ENCODE results near the gene APOC4. TPM values are rescaled to one million over a fixed set of nuclear protein-coding genes. Genes with fewer than 3 reads are reported as not detected.
"Not testable (repeated sequence)": the region's sequence is repeated elsewhere in the genome, so short reads cannot be mapped to it uniquely, and the experiment has no call there.

Gene APOC4
- total RNA-seq, 1 experiment from 2014 or later: not detected

DNA sequence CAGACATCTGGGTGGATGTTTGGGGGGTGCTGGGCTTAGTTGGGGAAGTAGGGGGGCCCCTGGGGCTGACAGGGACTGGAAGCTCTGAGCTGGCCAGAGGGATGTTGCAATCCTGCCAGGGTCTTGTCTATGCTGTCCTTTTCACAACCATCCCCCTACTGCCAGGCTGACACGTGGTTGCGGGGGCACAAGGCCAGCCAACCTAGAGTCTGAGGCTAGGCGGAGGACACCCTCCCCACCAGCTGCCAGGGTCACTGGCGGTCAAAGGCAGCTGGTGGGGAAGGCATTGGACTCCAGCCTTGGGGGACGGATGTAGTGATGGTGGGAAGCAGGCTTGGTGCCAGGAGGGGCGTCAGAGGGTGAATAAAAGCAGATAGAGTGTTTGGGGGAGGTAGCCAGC is 29.2 kb upstream of the APOC4 start:
- in situ Hi-C loops (cut with HindIII; ENCODE audit: low pct_unique_long_range_greater_than_20kb, low sequenced_read_pairs): no loop called here
- no peak for DNase-seq (ENCODE audit: low read depth, low spot score)

DNA sequence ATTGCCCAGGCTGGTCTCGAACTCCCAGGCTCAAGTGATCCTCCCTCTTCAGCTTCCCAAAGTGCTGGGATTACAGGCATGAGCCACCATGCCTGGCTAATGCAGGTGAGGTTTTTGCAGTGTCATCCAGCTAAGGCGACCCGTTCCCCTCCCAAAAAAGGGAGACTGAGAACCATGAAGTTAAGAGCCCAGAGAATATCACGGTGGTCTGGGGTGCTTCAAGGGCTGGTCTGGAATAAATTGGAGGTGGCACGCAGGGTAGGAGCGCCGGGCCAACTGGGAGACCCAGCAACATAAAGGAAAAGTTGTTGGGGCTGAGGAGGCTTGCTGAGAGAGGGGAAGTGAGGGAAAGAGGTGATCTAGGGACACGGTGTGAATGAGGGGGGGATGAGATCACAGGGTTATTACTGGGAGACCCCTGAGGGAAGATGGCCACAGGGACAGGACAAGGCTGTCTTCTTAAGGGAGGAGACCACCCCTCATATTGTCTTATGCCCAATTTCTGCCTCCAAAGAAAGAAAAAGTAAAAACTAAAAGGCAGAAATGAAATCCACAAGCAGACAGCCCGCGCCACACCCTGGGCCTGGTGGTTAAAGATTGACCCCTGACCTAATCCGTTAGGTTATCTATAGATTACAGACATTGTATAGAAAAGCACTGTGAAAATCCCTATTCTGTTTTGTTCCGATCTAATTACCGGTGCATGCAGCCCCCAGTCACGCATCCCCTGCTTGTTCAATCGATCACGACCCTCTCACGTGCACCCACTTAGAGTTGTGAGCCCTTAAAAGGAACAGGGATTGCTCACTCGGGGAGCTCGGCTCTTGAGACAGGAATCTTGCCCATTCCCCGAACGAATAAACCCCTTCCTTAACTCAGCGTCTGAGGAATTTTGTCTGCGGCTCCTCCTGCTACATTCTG is 28.3 kb upstream of the APOC4 start:
- DNase-seq (ENCODE audit: low read depth, low spot score); in situ Hi-C loops (cut with HindIII; ENCODE audit: low pct_unique_long_range_greater_than_20kb, low sequenced_read_pairs): not testable (repeated sequence)

DNA sequence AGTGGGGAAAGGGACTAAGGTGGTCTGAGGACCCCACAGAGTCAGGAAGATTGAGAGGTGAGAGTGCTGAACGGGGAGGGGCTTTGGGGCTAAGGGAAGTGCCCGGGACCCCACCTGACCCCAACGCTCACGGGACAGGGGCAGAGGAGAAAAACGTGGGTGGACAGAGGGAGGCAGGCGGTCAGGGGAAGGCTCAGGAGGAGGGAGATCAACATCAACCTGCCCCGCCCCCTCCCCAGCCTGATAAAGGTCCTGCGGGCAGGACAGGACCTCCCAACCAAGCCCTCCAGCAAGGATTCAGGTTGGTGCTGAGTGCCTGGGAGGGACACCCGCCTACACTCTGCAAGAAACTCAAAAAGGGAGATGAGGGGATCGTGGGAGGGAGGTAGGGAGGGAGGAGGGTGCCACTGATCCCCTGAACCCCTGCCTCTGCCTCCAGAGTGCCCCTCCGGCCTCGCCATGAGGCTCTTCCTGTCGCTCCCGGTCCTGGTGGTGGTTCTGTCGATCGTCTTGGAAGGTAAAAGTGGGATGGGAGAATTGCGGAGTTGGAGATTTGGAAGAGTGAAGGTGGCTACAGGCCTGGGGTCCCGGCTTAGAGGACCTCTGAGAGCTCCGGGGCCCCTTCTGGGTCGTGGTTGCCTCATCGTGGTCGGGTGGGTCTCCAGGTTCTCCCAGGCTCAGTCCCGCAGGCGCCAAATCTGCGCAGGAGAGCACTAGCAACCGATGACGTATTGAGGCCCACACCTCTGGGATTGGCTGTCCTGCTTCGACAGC is 27.4 kb upstream of the APOC4 start, which contains the start of gene APOC1:
Gene APOC1 (plus strand): TSS at position 176 of the 774 bp plus-strand sequence. CDS start 284 bp downstream, at position 460.
- in situ Hi-C loops (cut with HindIII; ENCODE audit: low pct_unique_long_range_greater_than_20kb, low sequenced_read_pairs): not testable (repeated sequence)

DNA sequence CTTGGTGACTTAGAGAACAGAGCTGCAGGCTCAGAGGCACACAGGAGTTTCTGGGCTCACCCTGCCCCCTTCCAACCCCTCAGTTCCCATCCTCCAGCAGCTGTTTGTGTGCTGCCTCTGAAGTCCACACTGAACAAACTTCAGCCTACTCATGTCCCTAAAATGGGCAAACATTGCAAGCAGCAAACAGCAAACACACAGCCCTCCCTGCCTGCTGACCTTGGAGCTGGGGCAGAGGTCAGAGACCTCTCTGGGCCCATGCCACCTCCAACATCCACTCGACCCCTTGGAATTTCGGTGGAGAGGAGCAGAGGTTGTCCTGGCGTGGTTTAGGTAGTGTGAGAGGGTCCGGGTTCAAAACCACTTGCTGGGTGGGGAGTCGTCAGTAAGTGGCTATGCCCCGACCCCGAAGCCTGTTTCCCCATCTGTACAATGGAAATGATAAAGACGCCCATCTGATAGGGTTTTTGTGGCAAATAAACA is 17.8 kb upstream of the APOC4 start:
- in situ Hi-C loops (cut with HindIII; ENCODE audit: low pct_unique_long_range_greater_than_20kb, low sequenced_read_pairs): no loop called here
- no peak for DNase-seq (ENCODE audit: low read depth, low spot score)

More for the DNA sequence above, 27.4 kb upstream of the APOC4 start, which contains the start of gene APOC1:
- DNase-seq (ENCODE audit: low read depth, low spot score): peak; percentile 90

DNA sequence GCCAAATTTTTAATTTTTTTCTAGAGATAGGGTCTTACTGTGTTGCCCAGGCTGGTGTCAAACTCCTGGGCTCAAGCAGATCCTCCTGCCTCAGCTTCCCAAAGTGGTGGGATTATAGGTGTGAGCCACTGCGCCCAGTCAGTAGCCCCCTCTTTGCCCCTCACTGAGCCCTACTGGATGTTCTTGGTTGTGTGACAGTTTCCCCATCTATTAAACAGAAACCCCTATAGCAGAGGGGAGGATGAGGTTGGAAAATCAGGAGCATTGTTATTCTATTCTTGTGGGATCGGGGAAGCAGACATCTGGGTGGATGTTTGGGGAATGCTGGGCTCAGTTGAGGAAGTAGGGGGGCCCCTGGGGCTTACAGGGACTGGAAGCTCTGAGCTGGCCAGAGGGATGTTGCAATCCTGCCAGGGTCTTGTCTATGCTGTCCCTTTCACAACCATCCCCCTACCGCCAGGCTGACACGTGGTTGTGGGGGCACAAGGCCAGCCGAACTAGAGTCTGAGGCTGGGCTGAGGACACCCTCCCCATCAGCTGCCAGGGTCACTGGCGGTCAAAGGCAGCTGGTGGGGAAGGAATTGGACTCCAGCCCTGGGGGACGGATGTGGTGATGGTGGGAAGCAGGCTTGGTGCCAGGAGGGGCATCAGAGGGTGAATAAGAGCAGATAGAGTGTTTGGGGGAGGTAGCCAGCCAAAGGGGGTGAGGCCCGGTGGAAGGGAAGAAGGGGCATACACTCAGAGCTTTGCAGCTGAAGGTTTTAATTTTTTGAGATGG is 16.7 kb upstream of the APOC4 start:
- DNase-seq (ENCODE audit: low read depth, low spot score): no peak

DNA sequence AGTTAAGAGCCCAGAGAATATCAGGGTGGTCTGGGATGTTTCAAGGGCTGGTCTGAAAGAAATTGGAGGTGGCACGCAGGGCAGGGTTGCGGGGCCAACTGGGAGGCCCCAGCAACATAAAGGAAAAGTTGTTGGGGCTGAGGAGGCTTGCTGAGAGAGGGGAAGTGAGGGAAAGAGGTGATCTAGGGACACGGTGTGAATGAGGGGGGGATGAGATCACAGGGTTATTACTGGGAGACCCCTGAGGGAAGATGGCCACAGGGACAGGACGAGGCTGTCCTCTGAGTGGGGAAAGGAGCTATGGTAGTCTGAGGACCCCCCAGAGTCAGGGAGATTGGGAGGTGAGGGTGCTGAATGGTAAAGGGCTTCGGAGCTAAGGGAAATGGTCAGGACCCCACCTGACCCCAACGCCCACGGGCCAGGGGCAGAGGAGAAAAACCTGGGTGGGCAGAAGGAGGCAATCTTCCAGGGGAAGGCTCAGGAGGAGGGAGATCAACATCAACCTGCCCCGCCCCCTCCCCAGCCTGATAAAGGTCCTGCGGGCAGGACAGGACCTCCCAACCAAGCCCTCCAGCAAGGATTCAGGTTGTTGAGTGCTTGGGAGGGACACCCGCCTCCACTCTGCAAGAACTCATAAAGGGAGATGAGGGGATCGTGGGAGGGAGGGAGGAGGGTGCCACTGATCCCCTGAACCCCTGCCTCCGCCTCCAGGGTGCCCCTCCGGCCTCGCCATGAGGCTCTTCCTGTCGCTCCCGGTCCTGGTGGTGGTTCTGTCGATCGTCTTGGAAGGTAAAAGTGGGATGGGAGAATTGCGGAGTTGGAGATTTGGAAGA is 15.6 kb upstream of the APOC4 start:
- in situ Hi-C loops (cut with HindIII; ENCODE audit: low pct_unique_long_range_greater_than_20kb, low sequenced_read_pairs); DNase-seq (ENCODE audit: low read depth, low spot score): not testable (repeated sequence)

More for the DNA sequence above, 16.7 kb upstream of the APOC4 start:
- in situ Hi-C loops (cut with HindIII; ENCODE audit: low pct_unique_long_range_greater_than_20kb, low sequenced_read_pairs): no loop called here

DNA sequence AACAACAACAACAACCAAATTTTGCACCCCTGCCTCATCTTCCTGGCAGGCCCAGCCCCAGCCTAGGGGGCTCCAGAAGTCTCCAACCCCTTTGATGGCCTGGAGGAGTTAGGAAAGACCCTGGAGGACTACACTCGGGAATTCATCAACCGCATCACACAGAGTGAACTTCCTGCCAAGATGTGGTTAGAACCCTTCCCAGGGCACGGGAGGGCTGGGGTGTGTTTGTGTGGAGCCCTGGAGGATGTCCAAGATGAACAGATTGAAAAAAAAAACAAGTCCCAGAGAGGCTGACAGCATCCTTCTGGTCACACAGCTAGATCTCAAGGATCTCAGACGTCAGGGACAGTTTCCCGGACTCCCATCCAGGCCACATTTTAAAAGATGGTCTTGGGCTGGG is 14.3 kb upstream of the APOC4 start:
- in situ Hi-C loops (cut with HindIII; ENCODE audit: low pct_unique_long_range_greater_than_20kb, low sequenced_read_pairs): no loop called here
- no peak for DNase-seq (ENCODE audit: low read depth, low spot score)

DNA sequence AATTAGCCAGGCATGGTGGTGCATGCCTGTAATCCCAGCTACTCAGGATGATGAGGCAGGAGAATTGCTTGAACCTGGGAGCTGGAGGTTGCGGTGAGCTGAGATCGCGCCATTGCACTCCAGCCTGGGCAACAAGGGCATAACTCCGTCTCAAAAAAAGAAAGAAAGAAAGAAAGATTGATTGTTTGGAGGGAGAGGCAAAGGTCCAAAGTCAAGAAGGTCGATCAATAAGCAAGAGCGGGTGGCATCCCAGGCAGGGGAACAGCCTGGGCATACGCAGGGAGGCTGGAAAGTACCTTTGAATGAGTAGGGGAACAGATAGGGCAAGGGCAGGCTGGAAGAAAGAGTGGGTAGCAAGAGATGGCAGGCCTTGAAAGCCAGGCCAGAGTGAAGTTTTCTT is 11.9 kb upstream of the APOC4 start:
- DNase-seq (ENCODE audit: low read depth, low spot score): no peak
- in situ Hi-C loops (cut with HindIII; ENCODE audit: low pct_unique_long_range_greater_than_20kb, low sequenced_read_pairs): no loop called here

DNA sequence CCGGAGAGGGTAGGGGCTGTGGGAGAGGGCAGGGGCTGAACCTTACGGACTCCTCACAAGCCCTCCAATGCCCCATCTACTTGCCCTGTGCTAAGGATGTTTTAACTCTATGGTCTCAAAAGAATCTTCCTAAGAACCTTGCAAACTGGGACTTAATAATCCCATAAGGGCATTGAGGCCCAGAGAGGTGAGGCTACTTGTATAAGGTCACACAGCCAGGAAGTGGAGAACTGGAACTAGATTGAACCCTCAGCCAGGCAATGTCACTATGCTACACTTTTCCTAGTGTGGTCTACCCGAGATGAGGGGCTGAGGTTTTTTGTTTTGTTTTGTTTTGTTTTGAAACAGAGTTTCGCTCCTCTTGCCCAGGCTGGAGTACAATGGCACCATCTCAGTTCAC is 10.5 kb upstream of the APOC4 start:
- no peak for DNase-seq (ENCODE audit: low read depth, low spot score)
- in situ Hi-C loops (cut with HindIII; ENCODE audit: low pct_unique_long_range_greater_than_20kb, low sequenced_read_pairs): no loop called here

DNA sequence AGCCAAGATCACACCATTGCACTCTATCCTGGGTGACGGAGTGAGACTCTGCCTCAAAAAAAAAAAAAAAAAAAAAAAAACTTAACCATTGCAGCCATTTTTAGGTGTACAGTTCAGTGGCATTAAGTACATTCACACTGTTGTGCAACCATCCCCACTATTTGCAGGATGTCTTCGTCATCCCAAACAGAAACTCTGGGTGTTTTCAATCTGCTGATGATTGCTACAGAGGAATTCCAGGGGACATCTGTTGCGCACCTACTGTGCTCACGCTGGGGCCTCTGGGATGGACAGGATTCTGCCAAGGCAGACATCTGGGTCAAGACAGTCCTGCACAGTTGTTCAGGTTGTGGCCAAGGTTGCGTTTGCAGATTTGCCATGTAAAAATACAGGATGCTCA is 2.4 kb upstream of the APOC4 start:
- DNase-seq (ENCODE audit: low read depth, low spot score): no peak
- in situ Hi-C loops (cut with HindIII; ENCODE audit: low pct_unique_long_range_greater_than_20kb, low sequenced_read_pairs): no loop called here

DNA sequence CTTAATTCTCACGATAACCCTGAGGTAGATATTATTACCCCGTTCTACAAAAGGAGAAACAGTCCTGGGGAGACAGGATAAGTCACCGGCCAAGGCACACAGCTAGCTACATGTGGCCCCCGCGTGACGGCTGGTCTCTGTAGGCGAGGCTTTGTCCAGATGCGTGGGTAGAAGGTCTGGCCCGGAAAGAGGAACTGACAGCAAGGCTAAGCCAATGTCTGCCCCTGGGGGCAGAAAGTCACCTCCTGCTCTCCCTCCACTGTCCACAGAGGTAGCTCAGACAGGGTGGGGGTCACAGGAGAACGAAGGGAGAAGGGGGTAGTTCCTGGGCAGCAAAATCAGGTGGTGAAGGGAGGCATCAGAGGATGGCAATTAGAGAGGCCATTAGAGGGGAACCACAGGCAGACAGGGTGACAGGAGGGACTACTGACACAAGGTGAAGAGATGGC is 1.8 kb downstream of the APOC4 start:
- in situ Hi-C loops (cut with HindIII; ENCODE audit: low pct_unique_long_range_greater_than_20kb, low sequenced_read_pairs): no loop called here
- DNase-seq (ENCODE audit: low read depth, low spot score): peak; percentile 65

DNA sequence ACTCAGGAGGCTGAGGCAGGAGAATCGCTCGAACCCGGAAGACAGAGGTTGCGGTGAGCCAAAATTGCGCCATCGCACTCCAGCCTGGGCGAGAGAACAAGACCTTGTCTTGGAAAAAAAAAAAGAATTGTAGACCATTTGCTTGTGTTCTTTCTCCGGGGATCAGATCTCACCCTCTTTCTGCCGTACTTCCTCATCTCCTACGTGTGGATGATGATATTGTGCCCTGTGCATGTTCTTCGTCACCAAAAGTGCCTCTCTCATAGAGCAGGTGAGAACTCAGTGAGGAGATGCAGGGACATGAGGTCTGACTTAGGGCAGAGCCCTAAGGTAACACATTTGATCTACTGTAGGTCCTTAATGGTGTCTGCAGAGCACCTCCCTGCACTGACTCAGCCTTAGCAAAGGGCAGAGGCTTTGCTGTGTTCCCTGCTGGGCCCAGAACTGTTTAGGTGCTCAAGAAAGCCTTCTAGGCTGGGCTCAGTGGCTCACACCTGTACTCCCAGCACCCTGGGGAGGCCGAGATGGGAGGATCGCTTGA is 5.1 kb downstream of the APOC4 start:
- in situ Hi-C loops (cut with HindIII; ENCODE audit: low pct_unique_long_range_greater_than_20kb, low sequenced_read_pairs): no loop called here
- no peak for DNase-seq (ENCODE audit: low read depth, low spot score)

DNA sequence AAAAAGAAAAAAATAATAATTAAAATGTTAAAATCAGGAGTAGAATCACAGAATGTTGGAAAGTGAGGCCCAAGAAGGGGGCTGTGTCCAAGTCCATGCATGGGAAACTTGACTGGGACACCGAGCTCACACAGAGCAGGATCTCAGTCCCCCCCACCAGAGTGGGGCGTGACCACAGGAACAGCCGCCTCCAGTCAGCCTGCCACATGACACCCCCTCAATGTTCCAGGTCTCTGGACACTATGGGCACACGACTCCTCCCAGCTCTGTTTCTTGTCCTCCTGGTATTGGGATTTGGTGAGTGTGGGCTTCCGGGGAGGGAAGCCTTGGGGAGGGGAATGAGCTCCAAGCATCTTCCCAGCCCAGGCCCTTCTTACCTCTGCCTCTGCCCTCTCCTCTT is 6.2 kb downstream of the APOC4 start:
- DNase-seq (ENCODE audit: low read depth, low spot score): no peak

DNA sequence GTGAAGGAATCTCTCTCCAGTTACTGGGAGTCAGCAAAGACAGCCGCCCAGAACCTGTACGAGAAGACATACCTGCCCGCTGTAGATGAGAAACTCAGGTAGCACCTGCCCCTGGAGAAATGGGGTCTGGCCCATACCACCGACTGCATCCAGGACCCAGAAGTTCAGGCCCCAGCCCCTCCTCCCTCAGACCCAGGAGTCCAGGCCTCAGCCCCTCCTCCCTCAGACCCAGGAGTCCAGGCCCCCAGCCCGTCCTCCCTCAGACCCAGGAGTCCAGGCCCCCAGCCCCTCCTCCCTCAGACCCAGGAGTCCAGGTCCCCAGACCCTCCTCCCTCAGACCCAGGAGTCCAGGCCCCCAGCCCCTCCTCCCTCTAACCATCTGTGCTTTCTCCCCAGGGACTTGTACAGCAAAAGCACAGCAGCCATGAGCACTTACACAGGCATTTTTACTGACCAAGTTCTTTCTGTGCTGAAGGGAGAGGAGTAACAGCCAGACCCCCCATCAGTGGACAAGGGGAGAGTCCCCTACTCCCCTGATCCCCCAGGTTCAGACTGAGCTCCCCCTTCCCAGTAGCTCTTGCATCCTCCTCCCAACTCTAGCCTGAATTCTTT is 6.8 kb downstream of the APOC4 start:
- in situ Hi-C loops (cut with HindIII; ENCODE audit: low pct_unique_long_range_greater_than_20kb, low sequenced_read_pairs): no loop called here
- DNase-seq (ENCODE audit: low read depth, low spot score): no peak

More for the DNA sequence above, 6.2 kb downstream of the APOC4 start:
- in situ Hi-C loops (cut with HindIII; ENCODE audit: low pct_unique_long_range_greater_than_20kb, low sequenced_read_pairs): no loop called here

DNA sequence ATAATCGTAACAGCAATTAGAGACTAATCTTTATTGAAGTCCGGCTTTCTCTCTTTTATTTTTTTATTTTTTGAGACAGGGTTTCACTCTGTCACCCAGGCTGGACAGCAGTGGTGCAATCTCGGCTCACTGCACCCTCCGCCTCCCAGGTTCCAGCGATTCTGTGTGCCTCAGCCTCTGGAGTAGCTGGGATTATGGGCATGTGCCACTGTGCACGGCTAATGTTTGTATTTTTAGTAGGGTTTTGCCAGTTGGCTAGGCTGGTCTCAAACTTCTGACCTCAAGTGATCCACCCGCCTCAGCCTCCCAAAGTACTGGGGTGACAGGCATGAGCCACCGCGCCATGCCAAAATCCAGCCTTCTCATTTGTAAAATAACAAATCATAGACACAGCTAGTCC is 7.5 kb downstream of the APOC4 start:
- DNase-seq (ENCODE audit: low read depth, low spot score): no peak
- in situ Hi-C loops (cut with HindIII; ENCODE audit: low pct_unique_long_range_greater_than_20kb, low sequenced_read_pairs): no loop called here
